Loucy (cell line): ENCODE measurements around the gene UBN1.

ENCODE experiments used
- H2AFZ ChIP-seq: fragments of 200-600 bp; sonication (generic); 2 replicates; pipeline ENCODE4 v1.6.0; 2016; ENCODE audit warnings: antibody characterized with exemption, mild to moderate bottlenecking, low read length, moderate library complexity
- H3F3A ChIP-seq: fragments of 200-600 bp; 2 replicates; pipeline ENCODE4 v1.6.0; 2016; ENCODE audit warnings: antibody characterized with exemption, low read depth, mild to moderate bottlenecking
- H3K27me3 ChIP-seq: fragments of 200-600 bp; sonication (generic); 2 replicates; pipeline ENCODE4 v1.6.1; 2014; ENCODE audit warnings: low read length, mild to moderate bottlenecking; ENCODE audit not compliant: insufficient read depth, poor library complexity, severe bottlenecking
- H3K36me3 ChIP-seq: fragments of 200-600 bp; sonication (generic); 2 replicates; pipeline ENCODE4 v1.6.1; 2016; ENCODE audit warnings: low read length; ENCODE audit not compliant: insufficient read depth
- H3K4me1 ChIP-seq: fragments of 200-600 bp; sonication (generic); 2 replicates; pipeline ENCODE4 v1.5.1; 2014; ENCODE audit warnings: low read length, mild to moderate bottlenecking; ENCODE audit not compliant: insufficient read depth, poor library complexity, severe bottlenecking
- H3K4me2 ChIP-seq: fragments of 200-600 bp; sonication (generic); 2 replicates; pipeline ENCODE4 v1.6.0; 2014; ENCODE audit warnings: antibody characterized with exemption, low read length, low read depth, mild to moderate bottlenecking; ENCODE audit not compliant: poor library complexity, severe bottlenecking
- H3K4me3 ChIP-seq: fragments of 200-600 bp; sonication (generic); 2 replicates; pipeline ENCODE4 v1.5.1; 2014; ENCODE audit warnings: low read length, mild to moderate bottlenecking, mixed read lengths; ENCODE audit not compliant: poor library complexity, severe bottlenecking
- H3K79me2 ChIP-seq: fragments of 200-600 bp; sonication (generic); 2 replicates; pipeline ENCODE4 v1.6.1; 2014; ENCODE audit warnings: low read length; ENCODE audit not compliant: insufficient read depth
- H3K9ac ChIP-seq: fragments of 200-600 bp; sonication (generic); 2 replicates; pipeline ENCODE4 v1.6.0; 2014; ENCODE audit warnings: mild to moderate bottlenecking, low read depth, low read length, moderate library complexity; ENCODE audit not compliant: poor library complexity, severe bottlenecking
- H3K9me2 ChIP-seq: fragments of 200-600 bp; sonication (generic); replicated peaks from 2 replicates; pipeline ENCODE4 v1.6.1; 2016; ENCODE audit warnings: low read depth, low read length, mixed read lengths
- H3K9me3 ChIP-seq: fragments of 200-600 bp; sonication (generic); 2 replicates; pipeline ENCODE4 v1.6.1; 2014; ENCODE audit warnings: mild to moderate bottlenecking, antibody characterized with exemption, low read length, low read depth; ENCODE audit not compliant: insufficient read depth
- H4K20me1 ChIP-seq: fragments of 200-600 bp; sonication (generic); 2 replicates; pipeline ENCODE4 v1.6.0; 2014; ENCODE audit warnings: antibody characterized with exemption, low read length, mild to moderate bottlenecking; ENCODE audit not compliant: insufficient read depth, poor library complexity, severe bottlenecking
- CTCF ChIP-seq: fragments of 200-600 bp; sonication (generic); conservative IDR thresholded peaks from 2 replicates; pipeline ENCODE4 v1.5.1; 2014; ENCODE audit warnings: mild to moderate bottlenecking, antibody characterized with exemption, low read length
- EZH2phosphoT487 ChIP-seq: fragments of 200-600 bp; IDR thresholded peaks from 2 replicates; pipeline ENCODE4 v1.6.1; 2018; ENCODE audit warnings: antibody characterized with exemption, mild to moderate bottlenecking, moderate library complexity, borderline replicate concordance

UBN1 gene

GRCh38 chr16:4814046-4814445 is 33.2 kb upstream of the UBN1 start:
- H3K27me3 ChIP-seq: no peaks in the 10 kb centered on the region
- no peak for TF ChIP-seq CTCF
- TF ChIP-seq EZH2phosphoT487: no peak
- H3K4me2 ChIP-seq: no peak overlapping the region
- no peaks in the 10 kb centered on the region for H3K4me1 ChIP-seq
- no peaks in the 10 kb centered on the region for H3K9me3 ChIP-seq
- no peak overlapping the region for H3K4me3 ChIP-seq
- H3K9me2 ChIP-seq: no peaks in the 10 kb centered on the region
- no peaks in the 10 kb centered on the region for H3K79me2 ChIP-seq
- H3F3A ChIP-seq: no peaks in the 10 kb centered on the region
- no peaks in the 10 kb centered on the region for H4K20me1 ChIP-seq
- H3K36me3 ChIP-seq: peaks cover 30% of the 10 kb centered on the region; the same call in 1 of the 2 replicates
- no peak overlapping the region for H3K9ac ChIP-seq
- H2AFZ ChIP-seq: no peak overlapping the region

- no peaks in the 10 kb centered on the region for H3K9me3 ChIP-seq
- H3K4me1 ChIP-seq: no peaks in the 10 kb centered on the region
- no peaks in the 10 kb centered on the region for H3F3A ChIP-seq
- no peaks in the 10 kb centered on the region for H4K20me1 ChIP-seq
- H3K9ac ChIP-seq: no peak overlapping the region
- H3K4me2 ChIP-seq: no peak overlapping the region
- H3K9me2 ChIP-seq: no peaks in the 10 kb centered on the region
- no peak overlapping the region for H2AFZ ChIP-seq
- no peaks in the 10 kb centered on the region for H3K27me3 ChIP-seq
- H3K36me3 ChIP-seq: peaks cover 30% of the 10 kb centered on the region; the same call in 1 of the 2 replicates
- no peaks in the 10 kb centered on the region for H3K79me2 ChIP-seq
- H3K4me3 ChIP-seq: no peak overlapping the region
- no peak for TF ChIP-seq EZH2phosphoT487
- TF ChIP-seq CTCF: no peak
These were observed 32.6 kb upstream of the UBN1 start for GRCh38 chr16:4814542-4815173.

GRCh38 chr16:4820652-4821051 is 26.6 kb upstream of the UBN1 start:
- Histone ChIP-seq H3K4me3 (no peak overlapping the region), H3K36me3 (peaks cover 39% of the 10 kb centered on the region; the same call in 1 of the 2 replicates), H3F3A (no peaks in the 10 kb centered on the region), H3K79me2 (no peaks in the 10 kb centered on the region), H3K9ac (no peak overlapping the region), H2AFZ (no peak overlapping the region), H3K9me2 (no peaks in the 10 kb centered on the region), H3K4me1 (no peaks in the 10 kb centered on the region), H3K27me3 (no peaks in the 10 kb centered on the region), H4K20me1 (no peaks in the 10 kb centered on the region), H3K4me2 (no peak overlapping the region), H3K9me3 (no peaks in the 10 kb centered on the region)
- TF ChIP-seq CTCF (no peak), EZH2phosphoT487 (no peak)
